ENCODE data around the gene LPIN3.

The LPIN3 gene

GRCh38 chr20:41329435-41330342, 10.9 kb upstream of the LPIN3 start:
- in situ Hi-C loops (cut with HindIII; ENCODE audit: low pct_unique_long_range_greater_than_20kb, low sequenced_read_pairs) = no loop called here
- DNase-seq (ENCODE audit: low read depth in 1 of 2, low spot score in 1 of 2) = peak in 1 of 2 experiments; percentile 70
- TF ChIP-seq JUND (IDR thresholded peaks at IDR 0.05; ENCODE audit: low read depth) = no peak

- in situ Hi-C loops (cut with HindIII; ENCODE audit: low pct_unique_long_range_greater_than_20kb, low sequenced_read_pairs) = no loop called here
- no peak for TF ChIP-seq JUND (IDR thresholded peaks at IDR 0.05; ENCODE audit: low read depth)
- no peak for DNase-seq (ENCODE audit: low read depth in 1 of 2, low spot score in 1 of 2)
Measured at GRCh38 chr20:41330343-41330720, 10.3 kb upstream of the LPIN3 start.

GRCh38 chr20:41330941-41331340, 9.7 kb upstream of the LPIN3 start:
- TF ChIP-seq JUND (IDR thresholded peaks at IDR 0.05; ENCODE audit: low read depth) = no peak
- no peak for DNase-seq (ENCODE audit: low read depth in 1 of 2, low spot score in 1 of 2)
- in situ Hi-C loops (cut with HindIII; ENCODE audit: low pct_unique_long_range_greater_than_20kb, low sequenced_read_pairs) = no loop called here

GRCh38 chr20:41331731-41332130, 8.9 kb upstream of the LPIN3 start:
- no peak for DNase-seq (ENCODE audit: low read depth in 1 of 2, low spot score in 1 of 2)
- no peak for TF ChIP-seq JUND (IDR thresholded peaks at IDR 0.05; ENCODE audit: low read depth)
- in situ Hi-C loops (cut with HindIII; ENCODE audit: low pct_unique_long_range_greater_than_20kb, low sequenced_read_pairs) = no loop called here

GRCh38 chr20:41334036-41334435, 6.6 kb upstream of the LPIN3 start:
- TF ChIP-seq JUND (IDR thresholded peaks at IDR 0.05; ENCODE audit: low read depth) = no peak
- no peak for DNase-seq (ENCODE audit: low read depth in 1 of 2, low spot score in 1 of 2)
- in situ Hi-C loops (cut with HindIII; ENCODE audit: low pct_unique_long_range_greater_than_20kb, low sequenced_read_pairs) = no loop called here

- no peak for DNase-seq (ENCODE audit: low read depth in 1 of 2, low spot score in 1 of 2)
- no peak for TF ChIP-seq JUND (IDR thresholded peaks at IDR 0.05; ENCODE audit: low read depth)
- in situ Hi-C loops (cut with HindIII; ENCODE audit: low pct_unique_long_range_greater_than_20kb, low sequenced_read_pairs) = no loop called here
Measured at GRCh38 chr20:41334443-41335421, 5.9 kb upstream of the LPIN3 start.

GRCh38 chr20:41335591-41335990, 5.0 kb upstream of the LPIN3 start:
- in situ Hi-C loops (cut with HindIII; ENCODE audit: low pct_unique_long_range_greater_than_20kb, low sequenced_read_pairs) = no loop called here
- DNase-seq (ENCODE audit: low read depth in 1 of 2, low spot score in 1 of 2) = no peak
- no peak for TF ChIP-seq JUND (IDR thresholded peaks at IDR 0.05; ENCODE audit: low read depth)

GRCh38 chr20:41336711-41337492, 3.7 kb upstream of the LPIN3 start:
- no peak for DNase-seq (ENCODE audit: low read depth in 1 of 2, low spot score in 1 of 2)
- TF ChIP-seq JUND (IDR thresholded peaks at IDR 0.05; ENCODE audit: low read depth) = no peak
- in situ Hi-C loops (cut with HindIII; ENCODE audit: low pct_unique_long_range_greater_than_20kb, low sequenced_read_pairs) = no loop called here

GRCh38 chr20:41339957-41340326, 679 bp upstream of the LPIN3 start:
- TF ChIP-seq JUND (IDR thresholded peaks at IDR 0.05; ENCODE audit: low read depth) = no peak
- DNase-seq (ENCODE audit: low read depth in 1 of 2, low spot score in 1 of 2) = peak; percentile 80 to 97
- in situ Hi-C loops (cut with HindIII; ENCODE audit: low pct_unique_long_range_greater_than_20kb, low sequenced_read_pairs) = no loop called here

GRCh38 chr20:41342474-41343464, 2.1 kb downstream of the LPIN3 start:
- no peak for DNase-seq (ENCODE audit: low read depth in 1 of 2, low spot score in 1 of 2)
- in situ Hi-C loops (cut with HindIII; ENCODE audit: low pct_unique_long_range_greater_than_20kb, low sequenced_read_pairs) = no loop called here
- TF ChIP-seq JUND (IDR thresholded peaks at IDR 0.05; ENCODE audit: low read depth) = no peak

- in situ Hi-C loops (cut with HindIII; ENCODE audit: low pct_unique_long_range_greater_than_20kb, low sequenced_read_pairs) = no loop called here
- no peak for TF ChIP-seq JUND (IDR thresholded peaks at IDR 0.05; ENCODE audit: low read depth)
- DNase-seq (ENCODE audit: low read depth in 1 of 2, low spot score in 1 of 2) = peak; percentile 84 to 85
Measured at GRCh38 chr20:41344477-41344876, 3.9 kb downstream of the LPIN3 start.

Measured in T47D (cell line).